Liver (tissue), 9 donors: ENCODE results near the gene CELF4. TPM values are rescaled to one million over a fixed set of nuclear protein-coding genes. Genes with fewer than 3 reads are reported as not detected.

Experiments used
- DNase-seq: peaks from one replicate; pipeline ENCODE4 v3.0.0-alpha.2; 2017; ENCODE audit warnings: low spot score
- H3K27ac ChIP-seq, 2 donors: one replicate each; pipeline ENCODE4 v1.7.0; 2013; ENCODE audit warnings: inconsistent platforms in 2 of 2, low read length in 2 of 2, control low read depth in 1 of 2, low read depth in 1 of 2, mild to moderate bottlenecking in 1 of 2
- H3K27me3 ChIP-seq, 4 donors: one replicate each; pipeline versions ENCODE4 v1.6.1 to v1.7.0; 2013; ENCODE audit warnings: low read length in 3 of 4, inconsistent platforms in 1 of 4, mild to moderate bottlenecking in 1 of 4, moderate library complexity in 1 of 4; ENCODE audit not compliant: control insufficient read depth in 4 of 4, insufficient read depth in 4 of 4
- H3K36me3 ChIP-seq, 4 donors: one replicate each; pipeline versions ENCODE4 v1.6.1 to v1.7.0; 2013; ENCODE audit warnings: low read length in 3 of 4, mild to moderate bottlenecking in 3 of 4, low read depth in 1 of 4, moderate library complexity in 1 of 4; ENCODE audit not compliant: control insufficient read depth in 4 of 4, insufficient read depth in 3 of 4
- H3K4me1 ChIP-seq, 4 donors: one replicate each; pipeline versions ENCODE4 v1.6.1 to v1.7.0; 2013; ENCODE audit warnings: low read length in 3 of 4, mild to moderate bottlenecking in 3 of 4, moderate library complexity in 1 of 4; ENCODE audit not compliant: control insufficient read depth in 4 of 4, insufficient read depth in 4 of 4
- H3K4me3 ChIP-seq, 3 donors: one replicate each; pipeline versions ENCODE4 v1.6.1 to v1.7.0; 2013; ENCODE audit warnings: low read length in 3 of 3, control low read depth in 1 of 3, low read depth in 1 of 3, mild to moderate bottlenecking in 1 of 3
- H3K9ac ChIP-seq, 2 donors: one replicate each; pipeline ENCODE4 v1.7.0; 2013; ENCODE audit warnings: low read length in 2 of 2, mild to moderate bottlenecking in 2 of 2, moderate library complexity in 2 of 2, control low read depth in 1 of 2, low read depth in 1 of 2
- H3K9me3 ChIP-seq, 4 donors: one replicate each; pipeline versions ENCODE4 v1.6.1 to v1.7.0; 2013; ENCODE audit warnings: low read length in 3 of 4; ENCODE audit not compliant: control insufficient read depth in 4 of 4
- ATF3 ChIP-seq: IDR thresholded peaks from 2 replicates; pipeline ENCODE4 v1.6.1; 2016; ENCODE audit warnings: antibody characterized with exemption
- EGR1 ChIP-seq, 2 donors: IDR thresholded peaks; 2 replicates each; pipeline ENCODE4 v1.6.1; 2016 to 2018; ENCODE audit warnings: antibody characterized with exemption in 2 of 2, low read depth in 2 of 2
- FOXA1 ChIP-seq: IDR thresholded peaks from 2 replicates; pipeline ENCODE4 v1.6.1; 2016; ENCODE audit warnings: antibody characterized with exemption
- FOXA2 ChIP-seq: IDR thresholded peaks from 2 replicates; pipeline ENCODE4 v1.6.1; 2016; ENCODE audit warnings: antibody characterized with exemption
- GABPA ChIP-seq, 2 donors: IDR thresholded peaks in 1 of 2; conservative IDR thresholded peaks in 1 of 2; 2 replicates each; pipeline ENCODE4 v1.6.1; 2016; ENCODE audit warnings: antibody characterized with exemption in 2 of 2, mild to moderate bottlenecking in 1 of 2, moderate library complexity in 1 of 2
- HNF4A ChIP-seq, 2 donors: conservative IDR thresholded peaks; 2 replicates each; pipeline ENCODE4 v1.6.1; 2016; ENCODE audit warnings: antibody characterized with exemption in 2 of 2, mild to moderate bottlenecking in 2 of 2
- HNF4G ChIP-seq: IDR thresholded peaks from 2 replicates; pipeline ENCODE4 v1.6.1; 2016; ENCODE audit warnings: antibody characterized with exemption
- JUND ChIP-seq, 2 donors: IDR thresholded peaks; 2 replicates each; pipeline ENCODE4 v1.6.1; 2016; ENCODE audit warnings: antibody characterized with exemption in 2 of 2
- NR2F2 ChIP-seq: IDR thresholded peaks from 2 replicates; pipeline ENCODE4 v1.6.1; 2016; ENCODE audit warnings: antibody characterized with exemption
- RAD21 ChIP-seq, 2 donors: IDR thresholded peaks; 2 replicates each; pipeline ENCODE4 v1.6.1; 2016; ENCODE audit warnings: antibody characterized with exemption in 2 of 2, mild to moderate bottlenecking in 2 of 2
- RXRA ChIP-seq, 2 donors: IDR thresholded peaks; 2 replicates each; pipeline ENCODE4 v1.6.1; 2017 to 2018; ENCODE audit warnings: antibody characterized with exemption in 2 of 2, mild to moderate bottlenecking in 1 of 2
- SP1 ChIP-seq: IDR thresholded peaks from 2 replicates; pipeline ENCODE4 v1.6.1; 2018; ENCODE audit warnings: antibody characterized with exemption, mild to moderate bottlenecking
- TAF1 ChIP-seq: conservative IDR thresholded peaks from 2 replicates; pipeline ENCODE4 v1.6.1; 2016; ENCODE audit warnings: antibody characterized with exemption, mild to moderate bottlenecking
- YY1 ChIP-seq: IDR thresholded peaks from 2 replicates; pipeline ENCODE4 v1.6.1; 2016; ENCODE audit warnings: antibody characterized with exemption, mild to moderate bottlenecking
- WGBS: extraction: QIAGEN DNeasy Blood & Tissue Kit; methylation state at CpG from one replicate; pipeline ENCODE4 v1.1.7; 2013; 5-methylcytosine and 5-hydroxymethylcytosine counted together
- polyA plus RNA-seq, 2 donors: library from polyadenylated mRNA; stranded (reverse) in 1 of 2; unstranded in 1 of 2; fragments of 200-250 nt in 1 of 2; fragments of >200 nt in 1 of 2; fragmentation: Nextera tagmentation in 1 of 2; extraction: Ambion mirVana in 1 of 2; gene quantifications; one replicate each; pipeline versions ENCODE4 v1.2.1 to v1.2.3, GENCODE V29; 2013 to 2015
- total RNA-seq, 2 donors: library from RNA; depleted of rRNA; stranded (reverse); fragments of >200 nt; gene quantifications; one replicate each; pipeline ENCODE4 v1.2.3, GENCODE V29; 2014
- TF ChIP-seq, protein P1 (sequence below): fragments of 150-350 bp; IDR thresholded peaks from 2 replicates; pipeline ENCODE4 v1.5.1; 2017; ENCODE audit warnings: improper control_type of control experiment, low read depth, low read length; ENCODE audit not compliant: missing input control
- TF ChIP-seq, protein P2 (sequence below): IDR thresholded peaks from 2 replicates; pipeline ENCODE4 v1.6.1; 2016; ENCODE audit warnings: antibody characterized with exemption
- donor health status: healthy.
- donor health status: healthy.
- donor health status: healthy.
- donor health status: healthy.
- donor health status: healthy.

The CELF4 gene
- total and polyA plus RNA-seq, 4 donors = 0.08 to 0.28 (median 0.21) TPM; not detected in 1

GRCh38 chr18:37322492-37323035 lies 243.0 kb downstream of the CELF4 start:
- no peaks in the 10 kb centered on the region for H3K9me3 ChIP-seq
- H3K4me1 ChIP-seq = no peaks in the 10 kb centered on the region
- no peak overlapping the region for H3K4me3 ChIP-seq
- peak; percentile 42 for DNase-seq
- no peaks in the 10 kb centered on the region for H3K27me3 ChIP-seq
- 39% methylated on average over 15 of the region's 15 CpGs for WGBS
- no peaks in the 10 kb centered on the region for H3K36me3 ChIP-seq
- H3K9ac ChIP-seq = no peak overlapping the region
- TF ChIP-seq, protein P1, sequence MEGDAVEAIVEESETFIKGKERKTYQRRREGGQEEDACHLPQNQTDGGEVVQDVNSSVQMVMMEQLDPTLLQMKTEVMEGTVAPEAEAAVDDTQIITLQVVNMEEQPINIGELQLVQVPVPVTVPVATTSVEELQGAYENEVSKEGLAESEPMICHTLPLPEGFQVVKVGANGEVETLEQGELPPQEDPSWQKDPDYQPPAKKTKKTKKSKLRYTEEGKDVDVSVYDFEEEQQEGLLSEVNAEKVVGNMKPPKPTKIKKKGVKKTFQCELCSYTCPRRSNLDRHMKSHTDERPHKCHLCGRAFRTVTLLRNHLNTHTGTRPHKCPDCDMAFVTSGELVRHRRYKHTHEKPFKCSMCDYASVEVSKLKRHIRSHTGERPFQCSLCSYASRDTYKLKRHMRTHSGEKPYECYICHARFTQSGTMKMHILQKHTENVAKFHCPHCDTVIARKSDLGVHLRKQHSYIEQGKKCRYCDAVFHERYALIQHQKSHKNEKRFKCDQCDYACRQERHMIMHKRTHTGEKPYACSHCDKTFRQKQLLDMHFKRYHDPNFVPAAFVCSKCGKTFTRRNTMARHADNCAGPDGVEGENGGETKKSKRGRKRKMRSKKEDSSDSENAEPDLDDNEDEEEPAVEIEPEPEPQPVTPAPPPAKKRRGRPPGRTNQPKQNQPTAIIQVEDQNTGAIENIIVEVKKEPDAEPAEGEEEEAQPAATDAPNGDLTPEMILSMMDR = peak; percentile 66
- TF ChIP-seq RAD21 (IDR thresholded peaks at IDR 0.05) (peak; percentile 59 to 70), EGR1 (IDR thresholded peaks at IDR 0.05; ENCODE audit: low read depth in 2 of 2) (no peak), GABPA (IDR thresholded peaks at IDR 0.05 in 1 of 2, conservative IDR thresholded peaks at IDR 0.05 in 1 of 2) (no peak)
- H3K27ac ChIP-seq = no peak overlapping the region

DNA sequence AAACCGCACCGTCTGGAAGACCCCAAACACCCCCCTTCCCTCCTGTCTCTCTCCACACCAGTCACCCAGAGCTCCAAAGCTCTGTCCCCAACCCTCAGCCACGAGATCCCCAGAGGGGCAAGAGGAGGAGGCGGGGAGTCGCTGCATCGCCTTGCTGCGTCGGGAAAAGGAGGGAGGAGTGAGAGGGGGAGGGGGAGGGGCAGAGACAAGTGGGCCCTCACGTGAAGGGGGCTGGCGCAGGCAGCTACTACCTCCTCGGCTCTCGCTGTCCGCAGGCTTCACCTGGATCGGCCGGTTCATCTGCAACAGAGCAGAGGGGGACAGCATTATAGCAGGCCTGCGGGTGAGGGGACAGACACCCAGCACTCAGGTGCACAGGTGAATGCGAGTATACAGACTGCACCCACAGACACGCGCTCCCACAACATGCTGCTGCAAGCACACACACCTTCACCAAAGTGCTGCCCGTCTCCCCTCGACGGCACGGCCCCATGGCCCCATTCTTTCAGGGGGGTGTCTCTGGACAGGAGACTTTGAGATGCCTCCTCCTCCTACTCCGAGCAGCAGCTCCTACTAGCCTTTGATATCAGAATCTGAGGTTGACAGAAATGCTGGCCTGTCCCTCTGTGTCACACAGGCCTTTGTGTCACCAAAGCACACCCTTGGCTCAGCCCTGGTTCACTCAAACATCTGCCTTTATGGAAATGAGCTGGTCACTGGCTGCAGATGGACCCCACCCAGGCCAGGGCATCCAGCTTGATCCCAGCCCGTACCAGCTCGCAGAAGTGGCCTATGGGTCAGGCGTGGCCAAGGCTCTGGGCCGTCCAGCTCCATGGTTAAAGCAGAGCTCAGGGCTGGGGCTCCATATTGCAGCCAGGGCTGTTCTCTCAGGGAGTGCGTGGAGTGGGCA lies 243.8 kb downstream of the CELF4 start:
- Histone ChIP-seq H3K36me3 (no peaks in the 10 kb centered on the region), H3K9ac (no peak overlapping the region), H3K27ac (no peak overlapping the region), H3K27me3 (no peaks in the 10 kb centered on the region), H3K9me3 (no peaks in the 10 kb centered on the region), H3K4me1 (no peaks in the 10 kb centered on the region), H3K4me3 (no peak overlapping the region)
- DNase-seq = no peak
- TF ChIP-seq YY1 (no peak), SP1 (no peak), JUND (IDR thresholded peaks at IDR 0.05) (no peak), HNF4A (conservative IDR thresholded peaks at IDR 0.05) (no peak), NR2F2 (no peak), HNF4G (no peak), FOXA1 (no peak), FOXA2 (no peak), RXRA (IDR thresholded peaks at IDR 0.05) (no peak), TAF1 (no peak), ATF3 (no peak)
- TF ChIP-seq, protein P1 = no peak
- TF ChIP-seq, protein P2, sequence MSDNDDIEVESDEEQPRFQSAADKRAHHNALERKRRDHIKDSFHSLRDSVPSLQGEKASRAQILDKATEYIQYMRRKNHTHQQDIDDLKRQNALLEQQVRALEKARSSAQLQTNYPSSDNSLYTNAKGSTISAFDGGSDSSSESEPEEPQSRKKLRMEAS = no peak
- WGBS = 69% methylated on average over 29 of the region's 29 CpGs
